IPS-11a (cell line): ENCODE data around the gene ATP11C.
"Not testable (repeated sequence)": the region's sequence is repeated elsewhere in the genome, so short reads cannot be mapped to it uniquely, and the experiment has no call there.

ENCODE experiments used
- H3K4me3 ChIP-seq: one replicate; pipeline ENCODE4 v1.5.1; 2013; ENCODE audit warnings: low read depth, low read length, control low read depth

The ATP11C gene

DNA sequence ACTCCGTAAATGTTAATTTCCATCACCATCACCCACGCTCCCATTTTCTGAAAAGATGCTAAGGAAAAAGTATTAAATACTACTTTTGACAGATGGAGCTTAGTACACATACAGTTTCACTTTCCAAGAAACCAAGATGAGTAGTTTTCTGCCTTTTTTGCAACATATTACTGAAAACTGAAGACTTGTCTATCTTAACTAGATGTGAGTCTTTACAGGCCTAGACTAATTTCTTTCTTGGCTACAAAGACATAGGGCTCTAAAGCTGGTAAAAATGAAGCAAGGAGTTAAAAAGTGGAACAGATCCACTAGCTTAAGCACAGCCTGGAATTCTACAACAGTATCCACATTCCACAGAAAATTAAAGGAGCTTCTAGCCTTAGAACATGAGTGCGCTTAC, 68.2 kb downstream of the ATP11C start:
- H3K4me3 ChIP-seq, result no peak overlapping the region

DNA sequence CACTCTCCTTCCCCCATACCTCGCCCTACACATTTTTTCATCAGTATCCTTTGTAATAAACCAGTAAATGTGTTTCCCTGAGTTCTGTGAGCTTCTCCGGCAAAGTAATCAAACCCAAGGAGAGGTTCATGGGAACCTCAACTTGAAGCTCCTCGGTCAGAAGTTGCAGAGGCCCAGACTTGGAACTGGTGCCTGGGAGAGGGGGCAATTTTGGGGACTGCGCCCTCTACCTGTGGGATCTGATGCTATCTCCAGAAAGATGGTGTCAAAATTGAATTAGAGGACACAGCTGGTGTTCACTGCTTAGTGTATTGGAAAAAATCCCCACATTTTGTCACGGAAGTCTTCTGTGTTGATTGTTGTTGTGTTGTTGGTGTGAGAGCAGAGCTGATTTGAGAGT, 70.6 kb downstream of the ATP11C start:
- H3K4me3 ChIP-seq, result no peak overlapping the region

DNA sequence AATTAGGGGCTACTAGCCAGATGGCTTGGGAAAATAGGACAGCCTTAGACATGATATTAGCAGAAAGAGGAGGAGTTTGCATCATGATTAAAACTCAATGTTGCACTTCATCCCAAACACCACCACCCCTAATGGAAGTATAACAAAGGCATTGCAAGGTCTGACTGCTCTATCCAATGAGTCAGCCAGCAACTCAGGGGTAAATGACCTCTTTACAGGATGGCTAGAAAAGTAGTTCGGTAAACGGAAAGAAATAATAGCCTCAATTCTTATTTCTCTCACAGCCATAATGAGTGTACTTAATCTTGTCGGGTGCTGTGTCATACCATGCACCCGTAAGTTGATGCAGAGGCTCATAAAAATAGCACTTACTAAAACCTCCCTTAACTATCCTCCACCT, 76.0 kb downstream of the ATP11C start:
- H3K4me3 ChIP-seq, result not testable (repeated sequence)

DNA sequence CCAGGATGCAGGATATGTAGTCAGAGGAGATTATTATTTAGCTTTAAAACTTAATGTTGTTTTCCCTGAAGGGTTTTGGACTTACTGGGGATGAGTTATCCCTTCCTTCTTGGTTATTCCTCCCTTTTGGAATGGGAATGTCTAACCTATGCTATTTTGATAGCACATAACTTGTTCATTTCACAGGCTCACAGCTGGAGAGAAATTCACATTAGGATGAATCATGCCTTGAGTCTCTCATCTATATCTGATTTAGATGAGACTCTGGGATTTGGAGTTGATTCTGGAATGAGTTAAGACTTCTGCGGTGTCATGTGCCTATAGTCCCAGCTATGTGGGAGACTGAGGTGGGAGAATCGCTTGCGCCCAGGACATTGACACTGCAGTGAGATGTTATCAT, 81.1 kb downstream of the ATP11C start:
- no peak overlapping the region for H3K4me3 ChIP-seq

DNA sequence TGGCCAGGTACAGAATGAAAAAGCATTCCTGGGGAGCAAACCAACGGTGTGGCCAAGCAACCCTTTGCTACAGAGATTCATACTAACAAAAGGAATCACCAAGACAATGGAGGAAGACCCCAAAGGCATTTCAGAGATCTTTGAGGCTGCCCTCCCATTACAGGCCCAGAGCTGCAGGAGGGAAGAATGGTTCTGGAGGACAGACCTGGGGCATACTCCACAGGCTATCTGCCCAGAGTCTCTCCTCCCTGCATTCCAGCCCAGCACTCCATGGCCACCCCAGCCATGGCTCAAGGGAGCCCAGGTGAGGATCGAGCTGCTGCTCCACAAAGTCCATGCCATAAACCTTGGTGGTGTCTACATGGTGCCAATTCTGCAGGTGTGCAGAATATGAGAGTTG, 81.9 kb downstream of the ATP11C start:
- no peak overlapping the region for H3K4me3 ChIP-seq

DNA sequence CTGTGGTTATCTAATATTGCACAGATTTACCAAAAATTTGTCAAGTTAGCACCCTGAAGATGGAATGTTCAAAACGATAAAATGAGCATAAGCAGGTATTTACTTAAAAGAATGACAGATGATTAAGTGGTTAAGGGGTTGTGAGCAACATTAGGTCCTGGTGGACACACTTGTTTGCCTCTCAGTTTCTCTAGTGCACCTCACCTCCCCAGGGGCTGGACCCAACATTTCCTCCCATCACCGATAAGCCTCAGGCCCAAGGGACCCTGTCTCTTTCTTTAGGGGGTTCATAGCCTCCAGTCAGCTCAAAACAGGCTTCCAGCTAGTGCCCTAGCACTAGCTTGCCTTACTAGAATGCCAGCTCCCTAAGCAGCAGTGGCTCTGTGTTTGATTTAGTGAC, 88.0 kb downstream of the ATP11C start:
- H3K4me3 ChIP-seq, result no peak overlapping the region

DNA sequence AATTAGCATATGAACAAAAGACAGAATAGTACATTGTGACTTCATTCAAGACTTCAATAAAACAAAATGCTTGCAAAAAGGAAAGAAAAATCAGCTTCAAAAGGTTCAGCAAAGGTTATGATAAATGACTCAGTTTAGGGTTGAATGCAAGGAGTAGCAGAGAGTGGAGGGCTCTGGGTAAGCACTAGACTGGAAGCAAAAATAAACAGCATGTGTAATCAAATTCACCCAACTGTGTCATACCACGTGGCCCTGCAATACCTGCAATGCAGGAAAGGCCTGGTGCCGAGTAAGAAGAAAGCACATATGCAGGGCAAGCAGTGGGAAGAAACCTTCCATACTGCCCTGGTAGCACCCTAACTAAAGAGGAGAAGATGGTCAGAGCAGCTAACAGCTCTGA, 88.7 kb downstream of the ATP11C start:
- no peak overlapping the region for H3K4me3 ChIP-seq

DNA sequence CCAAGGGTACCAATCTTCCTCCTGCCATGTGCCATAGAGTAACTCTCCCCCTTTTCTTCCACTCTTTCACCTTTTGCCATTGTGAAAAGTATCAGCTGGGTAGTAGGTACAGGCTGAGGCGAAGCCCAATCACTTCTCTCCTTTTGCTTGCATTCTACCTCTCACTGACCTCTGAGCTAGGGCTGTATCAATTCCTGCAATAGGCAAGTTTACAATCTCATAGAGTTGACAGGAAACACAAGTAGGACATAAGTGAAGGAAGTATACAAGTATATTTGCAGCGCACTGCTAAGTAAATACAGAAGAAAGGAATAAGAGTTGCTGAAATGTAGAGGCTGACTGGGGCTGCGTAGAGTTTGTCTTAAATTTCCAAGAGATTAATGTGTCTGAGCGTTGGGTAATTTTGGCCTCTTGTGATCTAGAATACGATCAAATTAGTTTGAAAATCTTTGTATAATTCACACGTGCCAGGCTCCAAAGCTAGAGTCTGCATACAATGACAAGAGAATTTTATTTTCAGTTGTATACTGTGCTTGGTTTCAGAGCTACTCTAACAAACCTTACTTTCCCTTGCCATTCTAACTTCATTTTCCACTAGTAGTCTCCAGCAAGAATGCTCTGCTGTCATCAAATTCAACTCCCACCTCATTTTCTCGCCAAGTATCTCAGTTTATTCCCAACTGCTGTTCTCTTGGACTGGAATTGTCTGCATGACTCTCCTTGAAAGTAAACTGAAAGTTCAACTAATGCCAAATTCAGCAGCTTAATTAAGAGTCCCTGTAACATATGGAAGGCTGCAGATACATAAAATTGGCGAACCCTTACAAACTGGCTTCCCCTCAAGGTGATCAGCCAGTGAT, 90.3 kb downstream of the ATP11C start:
- no peak overlapping the region for H3K4me3 ChIP-seq

DNA sequence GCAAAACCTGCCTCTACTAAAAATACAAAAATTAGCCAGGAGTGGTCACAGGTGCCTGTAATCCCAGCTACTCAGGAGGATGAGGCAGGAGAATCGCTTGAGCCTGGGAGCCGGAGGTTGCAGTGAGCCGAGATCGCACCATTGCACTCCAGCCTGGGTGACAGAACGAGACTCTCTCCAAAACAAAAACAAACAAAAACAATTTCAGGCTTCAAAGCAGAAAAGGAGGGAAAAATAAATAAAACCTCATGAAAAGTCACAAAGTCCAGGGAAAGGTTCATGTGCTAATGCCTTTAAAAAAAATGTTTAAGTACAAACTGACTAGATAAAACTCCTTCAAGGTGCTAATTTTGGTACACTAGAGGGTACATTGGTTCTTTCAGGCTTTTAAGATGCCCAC, 96.5 kb downstream of the ATP11C start:
- H3K4me3 ChIP-seq, result not testable (repeated sequence)

DNA sequence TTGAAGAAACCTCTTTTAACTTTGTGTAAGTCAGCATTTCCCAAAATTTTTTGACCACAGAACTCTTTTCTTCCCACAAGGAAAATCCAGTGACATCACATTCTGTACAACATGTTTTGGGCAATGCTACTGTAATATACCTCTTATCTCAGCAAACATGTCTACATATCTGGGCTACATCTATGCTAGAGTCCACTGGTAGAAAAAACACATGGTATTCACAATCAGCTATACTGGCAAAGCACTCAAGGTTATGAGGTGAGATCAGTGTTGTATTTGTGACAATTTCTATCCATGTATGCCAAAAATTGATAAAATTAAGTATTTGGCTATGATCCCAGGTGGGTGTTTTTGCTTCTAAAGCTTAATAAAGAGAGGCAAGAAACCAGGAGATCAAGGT, 98.0 kb downstream of the ATP11C start:
- H3K4me3 ChIP-seq, result no peak overlapping the region

DNA sequence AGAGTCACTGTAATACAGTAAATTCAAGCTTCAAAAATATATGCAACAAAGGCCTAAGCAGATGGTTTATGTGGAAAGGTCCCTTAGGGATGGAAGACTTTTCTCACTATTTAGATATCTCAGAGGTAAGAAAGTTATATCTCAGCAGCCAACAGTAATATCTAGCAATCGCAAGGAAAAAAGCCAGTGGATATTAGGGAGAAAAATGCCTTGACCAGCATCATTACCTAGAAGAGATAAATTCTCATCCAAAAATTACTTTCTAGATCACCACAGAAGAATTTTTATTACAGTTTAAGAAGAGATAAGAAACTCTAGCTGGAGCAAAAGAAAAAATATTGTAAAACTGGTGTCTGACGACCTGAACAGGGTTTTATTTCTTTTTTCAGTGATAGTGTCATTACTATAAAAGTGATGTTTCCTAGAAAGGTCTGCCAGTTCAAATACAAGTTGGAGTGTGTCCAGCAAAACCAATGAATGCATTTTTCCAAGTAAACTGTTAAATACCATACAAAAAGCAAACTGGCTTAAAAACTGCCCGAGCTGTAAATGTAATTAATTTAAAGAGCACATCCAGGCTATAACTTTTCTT, 100.0 kb downstream of the ATP11C start:
- no peak overlapping the region for H3K4me3 ChIP-seq

DNA sequence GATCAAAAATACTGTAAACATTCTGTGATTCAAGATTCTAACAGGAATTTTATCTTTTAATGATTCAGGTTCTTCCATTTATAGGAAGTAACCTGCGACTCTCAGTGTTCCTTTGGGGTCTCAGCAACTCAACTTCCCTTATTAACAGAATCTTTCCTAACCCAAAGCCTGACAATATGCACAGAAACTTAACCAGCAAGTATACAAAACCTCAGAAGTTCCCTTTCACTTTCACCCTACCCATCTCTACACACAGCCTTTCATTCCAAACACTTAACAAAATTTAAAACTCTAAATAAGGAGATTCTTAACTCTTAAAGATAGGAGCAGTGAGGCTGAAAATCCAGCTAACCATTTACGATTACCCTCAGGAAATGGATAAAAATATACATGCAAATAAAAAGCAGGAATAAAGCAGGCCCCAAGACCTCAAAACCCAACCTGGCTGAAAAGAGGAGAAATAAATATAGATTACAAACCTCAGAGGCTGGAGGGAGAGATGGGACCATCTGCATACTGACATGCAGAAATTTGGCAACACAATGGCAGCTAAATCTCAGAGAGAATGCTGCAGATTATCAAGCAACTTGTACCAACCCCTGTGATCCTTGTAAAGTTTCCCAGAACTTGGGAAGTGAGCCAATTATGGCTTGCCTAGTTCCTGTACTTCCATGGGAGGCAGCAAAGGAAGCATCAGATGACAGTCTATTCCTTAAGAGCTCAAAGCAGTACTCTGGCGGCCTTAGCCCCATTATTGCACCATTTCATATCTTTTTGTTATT, 101.0 kb downstream of the ATP11C start:
- no peak overlapping the region for H3K4me3 ChIP-seq

DNA sequence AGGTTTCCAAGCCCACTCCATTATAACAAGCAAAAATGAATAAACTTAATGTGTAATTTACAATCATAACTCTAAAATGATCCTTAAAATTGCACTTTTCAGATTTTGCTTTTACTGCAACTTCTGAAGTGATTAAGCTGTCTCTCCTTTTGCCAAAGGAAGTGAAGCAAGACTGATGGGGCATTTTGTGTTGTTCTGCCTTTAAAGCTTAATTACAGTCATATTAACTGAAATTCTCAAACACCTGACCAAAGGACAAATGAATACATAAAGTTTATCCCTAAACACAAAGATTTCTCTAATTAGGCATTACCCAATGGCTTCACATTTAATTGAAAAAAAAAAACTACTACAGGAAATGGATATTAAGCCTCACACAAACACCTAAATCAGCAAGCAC, 101.8 kb downstream of the ATP11C start:
- no peak overlapping the region for H3K4me3 ChIP-seq

DNA sequence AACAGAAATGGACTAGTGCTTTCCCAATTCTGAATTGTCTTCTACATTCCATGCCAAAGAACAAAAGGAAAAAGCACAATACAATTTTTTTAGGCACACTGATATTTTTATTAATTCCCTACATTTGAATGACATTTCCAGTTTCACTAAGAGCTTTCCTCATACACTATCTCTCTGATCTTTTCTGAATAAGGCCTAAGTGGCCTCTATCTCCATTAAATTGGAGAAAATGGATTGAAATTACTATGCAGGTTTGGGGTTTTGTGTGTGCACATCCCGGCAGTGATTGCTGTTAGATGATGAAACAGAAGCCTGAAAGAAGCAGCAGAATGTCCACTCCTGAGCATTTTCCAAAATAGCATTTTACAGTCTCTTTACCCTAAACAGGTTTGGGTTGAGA, 104.0 kb downstream of the ATP11C start:
- no peak overlapping the region for H3K4me3 ChIP-seq

DNA sequence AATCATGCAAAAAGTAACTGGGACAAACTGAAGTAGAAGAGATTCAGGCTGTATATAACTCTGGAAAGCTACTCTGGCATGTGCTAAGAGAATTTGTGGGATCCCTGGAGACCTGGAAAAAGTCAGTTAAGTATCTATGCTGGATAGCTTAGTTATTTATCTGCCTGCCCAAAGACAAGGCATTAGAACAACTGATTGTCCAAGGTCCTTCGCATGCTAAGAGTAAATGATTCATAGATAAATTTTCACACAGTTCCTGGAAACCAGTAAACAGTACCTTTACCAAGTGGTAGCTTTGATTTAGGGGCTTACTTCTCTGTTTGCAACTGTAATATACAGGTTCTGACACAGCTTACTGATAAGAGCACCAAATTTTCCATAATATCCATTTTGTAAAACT, 104.8 kb downstream of the ATP11C start:
- no peak overlapping the region for H3K4me3 ChIP-seq

DNA sequence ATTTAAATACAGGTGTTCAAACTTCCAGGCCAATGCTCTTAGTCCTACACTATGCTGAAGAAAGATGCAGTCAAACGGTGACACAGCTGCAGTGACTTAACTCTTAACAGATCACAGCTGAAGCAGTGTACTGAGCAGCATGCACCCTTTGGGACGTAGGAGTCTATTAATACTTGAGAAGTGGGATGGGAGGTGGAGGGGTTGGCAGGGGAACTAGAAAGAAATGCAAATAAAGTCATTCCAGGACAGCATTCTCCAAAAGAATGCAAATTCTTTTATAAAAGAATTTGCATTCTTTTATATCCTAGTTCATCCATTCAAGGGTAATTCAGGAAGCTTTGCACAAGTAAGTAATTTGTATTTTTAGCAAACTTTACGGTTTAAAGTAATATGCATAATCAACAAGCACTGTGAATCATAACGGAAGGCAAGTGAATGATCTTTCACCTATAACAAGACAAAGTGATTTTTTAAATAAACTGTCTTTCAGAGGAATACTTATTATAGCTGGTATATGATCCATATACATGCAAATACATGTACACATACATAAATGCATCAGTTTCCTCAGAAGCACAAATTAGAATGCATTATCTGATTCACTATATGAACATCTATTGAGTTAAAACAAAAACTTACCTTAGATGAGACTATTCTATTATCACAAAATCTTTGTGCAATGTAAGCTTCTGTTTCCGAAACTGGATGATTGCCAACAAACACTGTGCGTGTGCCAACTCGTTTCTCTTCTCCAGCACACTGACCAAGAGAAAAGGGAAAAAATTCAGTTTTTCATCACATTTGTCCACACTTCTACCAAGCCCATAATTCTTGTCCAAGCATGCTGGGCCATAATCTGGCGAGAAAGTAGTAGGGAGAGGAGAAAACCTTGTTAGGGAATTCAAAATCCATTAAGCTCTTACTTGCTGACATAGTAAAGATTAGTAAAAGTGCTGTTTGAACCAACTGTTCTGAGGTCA, 106.5 kb downstream of the ATP11C start:
- H3K4me3 ChIP-seq, result no peak overlapping the region

DNA sequence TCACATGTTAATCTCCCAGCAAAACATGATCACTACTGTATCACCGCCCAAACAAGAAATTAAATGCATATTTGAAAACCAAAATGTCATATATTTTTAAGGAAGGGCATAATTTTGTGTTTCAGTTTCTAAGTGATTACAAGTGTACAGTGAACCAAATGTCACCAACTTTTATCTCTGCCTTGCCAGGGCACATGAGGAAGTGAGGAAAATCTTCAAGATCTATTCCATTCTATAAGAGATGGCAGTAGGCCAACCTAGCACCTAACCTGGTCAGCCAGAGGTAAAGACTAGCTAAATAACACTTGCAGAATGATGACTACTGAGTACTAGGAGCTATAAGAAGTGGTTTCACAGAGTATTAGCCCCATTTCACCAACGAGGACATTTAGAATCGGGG, 107.2 kb downstream of the ATP11C start:
- H3K4me3 ChIP-seq, result no peak overlapping the region

DNA sequence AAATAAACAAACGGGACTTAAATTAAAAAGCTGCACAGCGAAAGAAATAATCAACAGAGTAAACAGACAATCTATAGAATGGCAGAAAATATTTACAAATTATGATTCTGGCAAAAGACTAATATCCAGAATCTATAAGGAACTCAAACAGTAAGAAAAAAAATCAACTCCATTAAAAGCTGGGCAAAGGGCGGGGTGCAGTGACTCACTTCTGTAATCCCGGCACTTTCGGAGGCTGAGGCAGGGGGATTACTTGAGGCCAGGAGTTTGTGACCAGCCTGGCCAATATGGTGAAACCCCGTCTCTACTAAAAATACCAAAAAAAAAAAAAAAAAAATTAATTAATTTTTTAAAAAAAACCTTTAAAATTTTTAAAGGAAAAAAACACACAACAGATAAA, 109.0 kb downstream of the ATP11C start:
- H3K4me3 ChIP-seq, result no peak overlapping the region

DNA sequence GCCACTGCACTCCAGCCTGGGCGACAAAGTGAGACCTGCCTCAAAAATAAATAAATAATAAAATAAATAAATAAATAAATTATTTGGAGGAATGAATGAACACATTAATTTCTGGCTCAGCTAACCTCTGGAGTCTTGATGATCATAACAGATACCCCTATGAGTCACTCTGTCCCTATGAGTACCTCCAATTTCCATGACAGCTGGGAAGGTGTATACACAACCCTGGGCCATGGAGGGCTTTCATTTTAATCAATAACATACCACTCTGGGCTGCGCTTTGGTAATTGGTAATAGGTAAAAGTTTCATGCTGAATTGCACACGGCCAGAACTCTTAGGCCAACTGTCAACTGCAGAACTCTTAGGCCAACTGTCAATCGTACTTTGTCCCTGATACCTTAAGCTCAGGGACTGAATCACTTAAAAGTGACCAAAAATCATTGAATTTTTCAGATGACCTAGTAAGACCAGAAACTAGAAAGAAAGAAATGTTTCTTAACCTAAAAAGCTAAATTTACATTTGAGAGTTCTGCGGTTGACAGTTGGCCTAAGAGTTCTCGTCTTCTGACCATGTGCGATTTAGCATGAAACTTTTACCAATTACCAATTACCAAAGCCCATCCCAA, 112.4 kb downstream of the ATP11C start:
- H3K4me3 ChIP-seq, result no peak overlapping the region

DNA sequence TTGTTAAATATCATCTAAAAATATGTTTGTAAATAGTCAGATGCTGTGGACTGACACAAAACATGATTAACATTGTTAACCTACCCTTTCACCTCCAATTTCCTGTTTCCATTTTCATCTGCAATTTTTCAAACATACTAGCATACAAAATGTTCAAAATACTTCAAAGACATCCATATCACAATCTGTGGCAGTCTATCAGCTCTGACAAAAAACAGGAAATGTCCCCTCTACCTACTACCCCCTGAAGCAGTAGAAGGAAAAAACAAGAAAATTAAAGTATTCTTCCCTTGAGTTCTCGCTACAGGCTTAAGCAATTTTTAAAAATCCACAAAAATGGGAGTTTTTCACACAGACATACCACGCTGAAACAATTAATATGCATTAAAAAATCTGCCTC, 116.6 kb downstream of the ATP11C start:
- H3K4me3 ChIP-seq, result no peak overlapping the region
